Measurements from ENCODE around the gene KLHDC3. TPM values are rescaled to one million over a fixed set of nuclear protein-coding genes. Genes with fewer than 3 reads are reported as not detected.

Gene KLHDC3
- total RNA-seq, 1 donor from 2014 or later: 52.1 TPM

DNA sequence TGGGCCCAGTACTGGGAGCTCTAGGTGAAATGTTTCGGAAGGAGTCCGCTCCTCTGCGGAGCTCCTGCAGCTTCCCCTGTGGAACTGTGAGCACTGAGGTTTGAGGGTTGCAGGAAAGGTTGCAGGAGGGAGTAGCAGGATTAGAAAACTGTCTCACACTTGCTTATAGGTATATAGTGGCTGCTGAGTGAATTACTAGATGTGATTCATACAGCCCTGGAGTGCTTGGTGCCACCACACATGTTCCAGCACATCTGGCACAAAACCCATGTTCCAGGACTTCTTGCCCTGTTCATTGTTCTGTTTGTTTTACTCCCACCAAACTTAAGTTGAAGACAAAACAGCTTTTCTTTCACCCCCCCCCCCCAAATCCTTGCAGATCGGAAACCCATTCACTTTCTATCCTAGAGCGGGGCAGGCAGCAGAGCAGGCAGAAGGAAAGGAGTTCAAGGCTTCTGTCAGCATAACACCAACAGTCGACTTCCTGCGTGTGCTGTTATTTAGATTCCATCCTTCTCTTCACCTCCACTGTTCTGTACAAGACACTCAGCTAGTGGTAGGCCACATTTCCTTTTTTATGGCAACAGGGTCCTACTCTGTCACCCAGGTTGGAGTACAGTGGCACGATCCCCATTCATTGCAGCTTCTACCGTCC lies 34.4 kb upstream of the KLHDC3 start:
- H3K27me3 ChIP-seq: no peaks in the 10 kb centered on the region
- H3K4me1 ChIP-seq: peaks cover 49% of the 10 kb centered on the region
- H3K36me3 ChIP-seq: no peaks in the 10 kb centered on the region
- TF ChIP-seq POLR2A (IDR thresholded peaks at IDR 0.05) (no peak), POLR2AphosphoS5 (IDR thresholded peaks at IDR 0.05; ENCODE audit: insufficient read depth in 1 of 2, low read depth in 1 of 2) (no peak)
- TF ChIP-seq, protein P1, sequence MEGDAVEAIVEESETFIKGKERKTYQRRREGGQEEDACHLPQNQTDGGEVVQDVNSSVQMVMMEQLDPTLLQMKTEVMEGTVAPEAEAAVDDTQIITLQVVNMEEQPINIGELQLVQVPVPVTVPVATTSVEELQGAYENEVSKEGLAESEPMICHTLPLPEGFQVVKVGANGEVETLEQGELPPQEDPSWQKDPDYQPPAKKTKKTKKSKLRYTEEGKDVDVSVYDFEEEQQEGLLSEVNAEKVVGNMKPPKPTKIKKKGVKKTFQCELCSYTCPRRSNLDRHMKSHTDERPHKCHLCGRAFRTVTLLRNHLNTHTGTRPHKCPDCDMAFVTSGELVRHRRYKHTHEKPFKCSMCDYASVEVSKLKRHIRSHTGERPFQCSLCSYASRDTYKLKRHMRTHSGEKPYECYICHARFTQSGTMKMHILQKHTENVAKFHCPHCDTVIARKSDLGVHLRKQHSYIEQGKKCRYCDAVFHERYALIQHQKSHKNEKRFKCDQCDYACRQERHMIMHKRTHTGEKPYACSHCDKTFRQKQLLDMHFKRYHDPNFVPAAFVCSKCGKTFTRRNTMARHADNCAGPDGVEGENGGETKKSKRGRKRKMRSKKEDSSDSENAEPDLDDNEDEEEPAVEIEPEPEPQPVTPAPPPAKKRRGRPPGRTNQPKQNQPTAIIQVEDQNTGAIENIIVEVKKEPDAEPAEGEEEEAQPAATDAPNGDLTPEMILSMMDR (IDR thresholded peaks at IDR 0.05): no peak
- DNase-seq (ENCODE audit: extremely low spot score in 2 of 2): no peak
- no peaks in the 10 kb centered on the region for H3K9me3 ChIP-seq
- peak overlapping the region; percentile 71 to 83 for H3K4me3 ChIP-seq
- H3K27ac ChIP-seq: peak overlapping the region; percentile 89
- intact Hi-C loops (cut with DNase I): loop anchor here (2.0 kb wide), 1 partner anchor 75 kb away; no protein-coding TSS in a partner anchor

DNA sequence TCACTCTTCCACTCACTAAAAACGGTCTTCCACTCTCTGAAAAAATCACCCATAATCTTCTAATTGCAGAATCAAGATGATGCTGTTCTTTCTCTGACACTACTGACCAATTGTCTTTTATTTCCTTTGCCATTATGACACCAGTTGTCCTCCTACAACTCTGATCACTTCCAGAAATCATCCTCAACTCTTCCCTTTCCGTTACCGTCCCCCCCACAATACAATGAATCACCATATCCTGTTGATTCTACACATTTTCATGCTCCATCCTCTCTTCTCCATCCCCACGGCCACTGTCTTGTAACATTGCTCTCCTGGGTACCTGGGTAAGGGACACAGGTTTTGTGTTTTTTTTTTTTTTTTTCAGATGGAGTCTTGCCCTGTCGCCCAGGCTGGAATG lies 32.2 kb upstream of the KLHDC3 start:
- no peaks in the 10 kb centered on the region for H3K36me3 ChIP-seq
- no peaks in the 10 kb centered on the region for H3K9me3 ChIP-seq
- no peaks in the 10 kb centered on the region for H3K27me3 ChIP-seq
- intact Hi-C loops (cut with DNase I): loop anchor here (2.0 kb wide), 1 partner anchor 77 kb away; no protein-coding TSS in a partner anchor
- DNase-seq (ENCODE audit: extremely low spot score in 2 of 2): no peak
- no peak overlapping the region for H3K27ac ChIP-seq
- no peak overlapping the region for H3K4me3 ChIP-seq
- peaks cover 57% of the 10 kb centered on the region for H3K4me1 ChIP-seq
- TF ChIP-seq, protein P1 (IDR thresholded peaks at IDR 0.05): no peak
- TF ChIP-seq POLR2A (IDR thresholded peaks at IDR 0.05): no peak
- no peak for TF ChIP-seq POLR2AphosphoS5 (IDR thresholded peaks at IDR 0.05; ENCODE audit: insufficient read depth in 1 of 2, low read depth in 1 of 2)

DNA sequence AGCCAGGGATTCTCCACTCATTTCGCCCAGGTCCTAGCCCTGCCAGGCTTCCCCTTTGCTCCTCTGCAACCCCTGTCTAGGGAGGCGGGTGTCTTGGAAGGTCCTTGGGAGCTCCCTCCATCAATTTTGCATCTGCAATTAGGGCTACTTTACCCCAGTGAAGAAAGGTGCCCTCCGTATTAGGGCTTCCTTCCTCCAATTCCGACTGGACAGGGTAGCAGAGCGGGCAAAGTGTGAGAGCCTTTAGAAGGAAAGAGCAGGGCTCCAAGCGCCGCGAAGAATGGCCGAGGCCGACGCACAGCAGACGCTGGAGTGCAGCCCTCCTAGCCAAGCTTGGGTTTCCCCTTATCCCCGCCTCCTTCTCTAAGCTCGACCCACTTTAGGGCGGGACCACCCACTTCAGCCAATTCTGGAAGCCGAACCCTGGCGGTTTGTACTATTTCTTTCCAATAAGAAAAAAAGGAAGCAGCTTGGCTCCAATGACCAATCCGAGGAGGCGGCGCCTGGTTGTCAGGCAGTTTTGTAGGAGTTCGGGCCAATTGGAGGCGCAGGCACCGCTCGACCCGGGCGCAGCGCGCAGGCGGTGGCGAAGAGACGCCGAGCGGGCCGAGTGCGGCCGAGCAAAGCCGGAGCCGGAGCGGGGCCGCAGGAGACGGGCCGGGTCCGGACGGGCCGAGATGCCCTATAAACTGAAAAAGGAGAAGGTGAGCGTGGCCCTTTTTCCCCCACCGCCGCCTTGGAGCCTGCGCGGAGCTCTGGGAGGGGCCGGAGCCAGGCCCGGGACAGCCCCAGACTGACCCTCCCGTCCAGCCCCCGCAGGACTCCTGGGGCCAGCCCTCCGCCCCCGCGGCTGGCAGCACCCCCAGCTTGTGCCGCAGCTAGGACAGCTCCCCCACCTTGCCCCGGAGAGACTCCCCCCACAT lies 29.8 kb upstream of the KLHDC3 start, which contains the start of gene PPP2R5D:
PPP2R5D (plus strand) TSS at position 570 of the 923 bp plus-strand sequence; CDS start at position 678, 108 bp downstream.
- intact Hi-C loops (cut with DNase I): no loop called here
- H3K4me1 ChIP-seq: peaks cover 68% of the 10 kb centered on the region

DNA sequence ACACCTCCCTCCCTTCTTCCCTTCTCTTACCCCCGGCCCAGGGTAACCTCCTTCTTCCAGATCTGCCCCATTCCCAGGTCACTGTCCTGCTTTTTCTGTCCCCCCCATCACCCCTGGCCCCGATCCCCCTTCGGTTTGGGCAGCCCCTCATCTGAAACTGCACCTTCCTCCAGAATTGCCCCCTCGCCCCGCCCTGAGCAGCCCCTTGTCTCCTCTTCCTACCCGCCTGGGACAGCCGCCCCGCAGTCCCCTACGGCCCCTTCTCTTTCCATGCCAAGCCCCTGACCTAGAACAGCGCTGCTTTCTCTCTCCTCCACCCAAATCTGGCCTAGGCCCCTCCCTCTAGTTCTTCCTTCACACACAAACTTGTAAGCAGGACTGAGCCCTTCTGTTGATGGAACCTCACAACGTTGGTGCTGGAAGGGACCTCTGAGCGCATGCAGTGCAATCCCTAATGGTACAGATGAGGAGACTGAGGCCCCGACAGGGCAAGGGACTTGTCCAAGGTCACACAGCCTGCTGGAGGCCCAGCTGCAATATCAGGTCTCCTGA lies 29.0 kb upstream of the KLHDC3 start:
- peak overlapping the region; percentile 90 for H3K27ac ChIP-seq
- TF ChIP-seq POLR2A (IDR thresholded peaks at IDR 0.05) (no peak), POLR2AphosphoS5 (IDR thresholded peaks at IDR 0.05; ENCODE audit: insufficient read depth in 1 of 2, low read depth in 1 of 2) (no peak)
- TF ChIP-seq, protein P1 (IDR thresholded peaks at IDR 0.05): no peak
- H3K27me3 ChIP-seq: no peaks in the 10 kb centered on the region
- H3K9me3 ChIP-seq: no peaks in the 10 kb centered on the region
- H3K4me3 ChIP-seq: peak overlapping the region; percentile 95 to 96
- intact Hi-C loops (cut with DNase I): loop anchor here (5.0 kb wide), 1 partner anchor 67 kb away; the partner anchor contains the start of gene CUL7
- H3K36me3 ChIP-seq: peaks cover 0 to 8% of the 10 kb centered on the region in 2 donors
- H3K4me1 ChIP-seq: peaks cover 62% of the 10 kb centered on the region
- no peak for DNase-seq (ENCODE audit: extremely low spot score in 2 of 2)

More for the DNA sequence above, 29.8 kb upstream of the KLHDC3 start, which contains the start of gene PPP2R5D:
- Histone ChIP-seq H3K9me3 (no peaks in the 10 kb centered on the region), H3K27me3 (no peaks in the 10 kb centered on the region), H3K4me3 (peak within 1 kb of the TSS; percentile 95 to 96), H3K27ac (peak within 1 kb of the TSS; percentile 90), H3K36me3 (peaks cover 0 to 1% of the 10 kb centered on the region in 2 donors)
- peak; percentile 92 to 93 for TF ChIP-seq POLR2AphosphoS5 (IDR thresholded peaks at IDR 0.05; ENCODE audit: insufficient read depth in 1 of 2, low read depth in 1 of 2)
- TF ChIP-seq POLR2A (IDR thresholded peaks at IDR 0.05): no peak
- TF ChIP-seq, protein P1 (IDR thresholded peaks at IDR 0.05): no peak
- peak in 1 of 2 donors; percentile 98 for DNase-seq (ENCODE audit: extremely low spot score in 2 of 2)

Data from vagina (tissue), 2 donors.